Cardiac fibroblast (primary cell): ENCODE results near the gene LEKR1.

Experiments used
- DNase-seq, 2 donors: peaks; one replicate each; pipeline versions ENCODE4 v3.0.0 to v3.0.0-alpha.2; 2010; ENCODE audit warnings: low read depth in 2 of 2
- H3K4me3 ChIP-seq, 2 donors: replicated peaks in 1 of 2; 1 replicate in 1 of 2; 2 replicates in 1 of 2; pipeline ENCODE4 v1.5.1; 2011; ENCODE audit warnings: low read depth in 2 of 2, low read length in 2 of 2, mild to moderate bottlenecking in 2 of 2, moderate library complexity in 1 of 2
- TF ChIP-seq, protein P1 (sequence below): IDR thresholded peaks from one replicate; pipeline ENCODE4 v1.5.1; 2011; ENCODE audit warnings: low read depth, mild to moderate bottlenecking, low read length, inconsistent platforms

The LEKR1 gene

DNA sequence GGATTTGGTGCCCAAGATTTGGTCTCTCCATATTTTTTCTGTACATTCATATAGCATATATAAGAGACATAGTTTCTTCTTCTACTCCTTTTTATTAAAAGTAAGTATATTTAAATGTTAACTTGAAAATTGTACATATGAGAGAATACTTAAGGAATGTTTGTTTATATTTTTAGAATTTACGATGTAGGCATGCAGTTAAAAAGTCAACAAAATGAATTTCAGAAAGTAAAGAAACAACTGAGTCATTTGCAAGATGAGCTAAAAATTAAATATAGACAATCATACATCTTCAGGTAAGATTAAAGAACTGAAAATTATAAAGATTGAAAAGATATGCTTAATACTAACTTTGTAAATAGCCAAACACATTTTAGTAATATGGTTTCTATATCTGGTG, 94.2 kb downstream of the LEKR1 start:
- H3K4me3 ChIP-seq, result no peak overlapping the region
- TF ChIP-seq, protein P1, sequence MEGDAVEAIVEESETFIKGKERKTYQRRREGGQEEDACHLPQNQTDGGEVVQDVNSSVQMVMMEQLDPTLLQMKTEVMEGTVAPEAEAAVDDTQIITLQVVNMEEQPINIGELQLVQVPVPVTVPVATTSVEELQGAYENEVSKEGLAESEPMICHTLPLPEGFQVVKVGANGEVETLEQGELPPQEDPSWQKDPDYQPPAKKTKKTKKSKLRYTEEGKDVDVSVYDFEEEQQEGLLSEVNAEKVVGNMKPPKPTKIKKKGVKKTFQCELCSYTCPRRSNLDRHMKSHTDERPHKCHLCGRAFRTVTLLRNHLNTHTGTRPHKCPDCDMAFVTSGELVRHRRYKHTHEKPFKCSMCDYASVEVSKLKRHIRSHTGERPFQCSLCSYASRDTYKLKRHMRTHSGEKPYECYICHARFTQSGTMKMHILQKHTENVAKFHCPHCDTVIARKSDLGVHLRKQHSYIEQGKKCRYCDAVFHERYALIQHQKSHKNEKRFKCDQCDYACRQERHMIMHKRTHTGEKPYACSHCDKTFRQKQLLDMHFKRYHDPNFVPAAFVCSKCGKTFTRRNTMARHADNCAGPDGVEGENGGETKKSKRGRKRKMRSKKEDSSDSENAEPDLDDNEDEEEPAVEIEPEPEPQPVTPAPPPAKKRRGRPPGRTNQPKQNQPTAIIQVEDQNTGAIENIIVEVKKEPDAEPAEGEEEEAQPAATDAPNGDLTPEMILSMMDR, result no peak
- no peak for DNase-seq

DNA sequence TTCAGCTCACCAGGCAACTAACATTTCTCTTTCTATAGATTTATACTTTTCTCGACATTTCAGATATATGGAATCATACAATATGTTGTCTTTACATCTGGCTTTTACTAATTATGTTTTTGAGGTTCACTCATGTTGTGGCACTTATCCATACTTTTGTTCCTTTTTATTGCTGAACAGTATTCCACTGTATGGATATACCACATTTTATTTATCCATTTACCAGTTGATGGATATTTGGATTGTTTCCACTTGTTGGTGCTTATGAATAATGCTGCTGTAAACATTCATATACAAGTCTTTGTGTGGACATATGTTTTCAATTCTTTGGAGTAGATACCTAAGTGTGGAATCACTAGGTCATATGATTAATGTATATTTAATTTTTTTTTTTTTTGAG, 97.2 kb downstream of the LEKR1 start:
- no peak overlapping the region for H3K4me3 ChIP-seq
- TF ChIP-seq, protein P1, result no peak

DNA sequence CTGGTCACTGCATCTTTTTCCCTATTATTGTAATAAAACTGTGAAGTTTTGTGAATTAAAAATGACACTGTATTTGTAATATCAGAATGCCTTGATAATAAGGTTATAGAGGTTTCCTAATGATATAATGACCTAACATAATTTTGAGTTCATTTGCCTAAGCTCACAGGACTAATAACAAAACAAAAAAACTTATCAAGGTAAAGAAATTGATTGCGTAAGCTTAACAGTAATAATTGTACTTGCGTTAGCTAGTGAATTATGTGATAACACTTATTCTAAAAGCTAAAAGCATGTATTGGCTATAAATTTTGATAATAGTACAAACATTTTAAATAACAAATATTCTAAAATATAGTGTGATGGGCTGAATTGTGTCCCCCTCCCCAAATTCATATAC, 112.6 kb downstream of the LEKR1 start:
- H3K4me3 ChIP-seq, result no peak overlapping the region
- no peak for DNase-seq
- TF ChIP-seq, protein P1, result no peak

More for the DNA sequence above, 97.2 kb downstream of the LEKR1 start:
- DNase-seq, result no peak

DNA sequence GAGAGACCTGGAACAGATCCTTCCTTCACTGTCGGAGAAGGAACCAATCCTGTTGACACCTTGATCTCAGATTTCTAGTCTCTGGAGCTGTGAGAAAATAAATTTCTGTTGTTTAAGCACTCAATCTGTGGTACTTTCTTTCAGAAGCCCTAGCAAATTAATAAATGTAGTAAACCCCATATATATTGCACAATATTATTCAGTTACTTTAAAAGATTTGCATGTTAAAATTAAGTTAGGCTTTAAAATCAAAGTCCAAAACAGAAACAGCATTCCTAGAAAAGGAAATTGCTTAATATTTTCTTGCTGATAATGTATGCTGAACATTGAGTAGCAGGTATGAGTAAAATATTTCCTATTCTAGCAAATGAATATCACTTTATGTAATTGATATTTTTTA, 113.2 kb downstream of the LEKR1 start:
- DNase-seq, result no peak
- TF ChIP-seq, protein P1, result no peak
- H3K4me3 ChIP-seq, result no peak overlapping the region

DNA sequence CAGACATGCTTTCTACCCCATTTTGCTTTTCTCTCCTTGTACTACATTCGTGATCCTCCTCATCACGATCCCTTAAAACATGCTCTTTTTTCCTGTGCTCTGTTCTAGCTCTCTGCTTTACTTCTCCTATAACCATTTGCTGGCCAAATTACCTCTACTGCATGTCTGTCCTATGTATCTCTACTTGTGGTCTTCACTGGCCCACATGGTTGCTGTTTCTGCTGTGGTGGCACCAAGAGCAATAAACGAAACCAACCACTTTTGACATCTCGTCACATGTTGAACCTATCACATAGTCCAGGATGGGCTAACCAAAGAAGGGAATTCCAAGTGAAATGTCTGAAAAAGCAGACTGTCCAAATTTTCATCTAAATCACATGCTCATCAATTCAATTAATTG, 115.2 kb downstream of the LEKR1 start:
- H3K4me3 ChIP-seq, result no peak overlapping the region
- TF ChIP-seq, protein P1, result no peak
- no peak for DNase-seq

DNA sequence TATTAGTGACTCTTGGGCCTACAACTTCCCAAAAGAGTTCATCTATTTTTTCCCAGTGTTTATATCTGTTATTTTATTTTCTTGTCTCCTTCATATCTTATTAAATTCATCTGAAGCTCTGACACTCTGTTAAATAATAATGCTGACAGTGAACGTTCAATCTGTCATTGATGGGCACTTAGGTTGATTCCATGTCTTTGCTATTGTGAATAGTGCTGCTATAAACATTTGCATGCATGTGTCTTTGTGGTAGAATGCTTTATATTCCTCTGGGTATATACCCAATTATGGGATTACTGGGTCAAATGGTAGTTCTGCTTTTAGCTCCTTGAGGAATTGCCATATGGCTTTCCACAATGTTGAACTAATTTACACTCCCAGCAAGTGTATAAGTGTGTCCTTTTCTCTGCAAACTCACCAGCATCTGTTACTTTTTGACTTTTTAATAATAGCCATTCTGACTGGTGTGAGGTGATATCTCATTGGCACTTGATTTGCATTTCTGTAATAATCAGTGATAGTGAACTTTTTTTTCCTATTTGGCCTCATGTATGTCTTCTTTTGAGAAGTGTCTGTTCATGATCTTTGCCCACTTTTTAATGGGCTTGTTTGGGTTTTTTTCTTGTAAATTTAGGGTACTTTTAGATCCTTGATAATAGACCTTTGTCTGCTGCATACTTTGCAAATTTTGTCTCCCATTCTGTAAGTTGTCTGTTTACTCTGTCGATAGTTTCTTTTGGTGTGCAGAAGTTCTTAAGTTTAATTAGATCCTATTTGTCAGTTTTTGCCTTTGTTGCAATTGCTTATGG, 122.5 kb downstream of the LEKR1 start:
- TF ChIP-seq, protein P1, result no peak
- DNase-seq, result no peak
- H3K4me3 ChIP-seq, result no peak overlapping the region

DNA sequence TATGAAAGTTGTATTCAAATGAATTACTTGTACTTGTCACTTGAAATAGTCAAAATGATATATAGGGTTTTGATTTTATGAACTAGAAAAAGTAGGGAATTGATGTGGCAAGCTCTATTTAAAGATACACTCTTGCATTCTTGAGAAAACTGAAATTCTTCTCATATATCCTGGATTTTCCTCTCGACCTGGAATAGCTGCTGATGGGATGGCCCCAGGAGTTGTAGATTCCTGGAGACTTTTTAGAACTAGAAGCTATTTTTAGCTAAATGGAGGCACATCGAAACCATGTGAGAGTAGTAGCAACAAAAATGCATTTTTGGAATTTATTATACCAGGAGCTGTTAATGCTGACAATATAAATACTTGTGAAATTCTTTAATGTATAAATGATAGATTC, 125.9 kb downstream of the LEKR1 start:
- DNase-seq, result no peak
- no peak overlapping the region for H3K4me3 ChIP-seq
- TF ChIP-seq, protein P1, result no peak
